NCI-H2227 (cell line): ENCODE results near the gene ZNF423.

Source experiments
- DNase-seq: peaks from one replicate; lab custom pipeline; 2025; ENCODE audit not compliant: unreplicated experiment; lab: John Stamatoyannopoulos, UW

ZNF423 gene

DNA sequence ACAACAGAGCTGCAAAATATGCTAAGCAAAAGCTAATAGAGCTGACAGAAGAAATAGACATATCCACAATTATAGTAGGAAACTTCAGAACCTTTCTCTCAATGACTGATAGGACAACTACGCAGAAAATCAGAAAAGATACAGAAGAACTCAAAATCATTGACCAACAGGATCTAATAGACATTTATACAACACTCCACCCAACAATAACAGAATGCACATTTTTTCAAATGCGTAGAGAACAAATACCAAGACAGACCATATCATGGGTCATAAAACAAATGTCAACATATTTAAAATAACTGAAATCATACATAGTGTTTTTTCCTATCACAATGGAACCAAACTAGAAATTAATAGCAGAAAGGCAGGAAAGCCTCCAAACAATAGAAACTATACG lies 244.9 kb downstream of the ZNF423 start:
- DNase-seq, result no peak

DNA sequence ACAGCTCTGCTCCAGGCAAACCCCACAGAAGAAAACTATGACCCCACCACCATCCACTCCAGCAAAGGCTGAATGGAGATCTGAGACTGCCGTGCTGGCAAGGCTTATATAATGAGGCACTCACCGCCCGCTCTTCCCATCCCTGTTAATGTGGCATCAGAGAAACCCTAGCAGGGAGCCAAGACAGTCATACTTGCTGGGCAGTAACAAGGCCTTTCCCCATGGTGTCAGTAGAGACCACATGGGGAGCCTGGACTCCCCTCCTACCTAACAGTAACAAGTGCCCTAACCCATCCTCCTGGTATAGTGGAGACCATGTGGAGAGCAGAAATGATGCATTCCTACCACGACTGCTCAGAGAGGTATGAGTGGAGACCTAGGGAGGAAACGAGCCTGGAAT lies 247.1 kb downstream of the ZNF423 start:
- DNase-seq, result peak; percentile 68

DNA sequence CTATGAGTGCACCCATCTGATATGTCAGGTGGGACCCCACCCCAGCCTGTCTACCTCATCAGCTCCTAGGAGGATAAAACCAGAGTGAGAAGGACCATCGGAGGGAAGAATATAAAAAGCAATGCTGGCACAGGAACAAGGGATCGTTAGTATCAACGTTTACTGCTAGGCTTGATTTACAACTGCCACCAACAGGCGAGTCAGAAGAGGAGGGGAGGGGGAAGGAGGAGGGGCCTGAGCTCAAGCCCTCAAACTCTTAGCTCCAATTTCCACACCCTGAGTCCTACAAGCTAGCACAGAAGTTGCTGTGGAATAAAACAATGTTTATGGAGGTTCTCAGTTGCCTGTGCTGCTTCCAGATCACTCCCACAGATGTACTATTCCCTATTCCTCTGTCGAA lies 247.8 kb downstream of the ZNF423 start:
- DNase-seq, result no peak

- no peak for DNase-seq
Observed at GRCh38 chr16:49605536-49606254, 250.2 kb downstream of the ZNF423 start.

GRCh38 chr16:49604602-49605001 lies 251.3 kb downstream of the ZNF423 start:
- DNase-seq, result no peak

GRCh38 chr16:49603956-49604355 lies 252.0 kb downstream of the ZNF423 start:
- no peak for DNase-seq

DNA sequence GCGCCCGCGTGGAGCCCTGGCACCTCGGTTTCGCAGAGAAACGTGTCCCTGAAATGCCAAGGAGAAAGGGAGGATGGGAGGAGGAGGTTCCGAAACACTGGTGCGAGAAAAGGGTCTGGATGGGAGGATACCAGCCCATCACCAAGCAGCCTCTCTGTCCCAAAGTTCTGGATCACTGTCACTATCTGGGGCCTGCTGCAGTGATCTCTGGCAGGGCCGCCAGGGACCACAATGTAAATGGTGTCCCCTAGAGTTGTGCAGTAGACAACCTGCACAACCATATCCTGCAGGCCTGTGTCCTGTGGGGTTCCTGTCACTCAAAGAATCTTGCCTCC lies 253.0 kb downstream of the ZNF423 start:
- no peak for DNase-seq

DNA sequence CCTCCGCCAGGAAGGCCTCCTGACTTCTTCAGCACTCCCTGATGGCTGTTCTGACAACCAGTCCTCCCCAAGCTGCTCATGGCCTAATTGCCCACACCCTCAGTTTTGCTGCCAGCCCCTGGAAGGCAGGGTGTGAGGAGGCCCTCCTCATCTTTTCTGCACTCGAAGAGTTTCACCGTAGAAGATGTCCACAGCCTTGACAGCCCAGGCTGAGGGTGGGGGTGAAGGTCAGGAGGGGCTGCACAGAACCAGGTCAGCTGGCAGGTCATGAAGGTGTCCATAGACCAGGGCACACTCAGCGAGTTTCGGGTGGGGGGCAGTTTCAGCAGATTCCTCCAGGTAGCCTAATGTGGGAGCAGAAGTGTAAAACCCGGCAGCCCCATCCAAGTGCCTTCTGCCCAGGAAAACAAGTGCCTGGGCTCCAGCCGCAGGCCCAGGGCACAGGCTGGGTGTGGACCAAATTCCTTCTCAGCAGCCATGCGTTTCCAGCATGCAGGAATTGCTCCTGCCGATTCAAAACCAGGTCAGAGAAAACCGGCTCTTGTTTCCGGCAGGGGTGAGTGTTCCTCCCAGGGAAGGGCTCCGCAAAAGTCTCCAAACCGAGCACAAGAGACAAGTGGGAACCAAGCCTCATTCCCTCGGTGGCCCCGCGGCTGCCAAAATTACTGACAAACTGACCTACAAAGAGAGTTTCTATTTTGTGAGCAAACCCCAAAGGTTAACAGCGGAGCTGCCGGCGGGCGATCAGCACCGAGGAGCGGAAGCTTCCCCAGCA lies 253.5 kb downstream of the ZNF423 start:
- DNase-seq, result no peak

DNA sequence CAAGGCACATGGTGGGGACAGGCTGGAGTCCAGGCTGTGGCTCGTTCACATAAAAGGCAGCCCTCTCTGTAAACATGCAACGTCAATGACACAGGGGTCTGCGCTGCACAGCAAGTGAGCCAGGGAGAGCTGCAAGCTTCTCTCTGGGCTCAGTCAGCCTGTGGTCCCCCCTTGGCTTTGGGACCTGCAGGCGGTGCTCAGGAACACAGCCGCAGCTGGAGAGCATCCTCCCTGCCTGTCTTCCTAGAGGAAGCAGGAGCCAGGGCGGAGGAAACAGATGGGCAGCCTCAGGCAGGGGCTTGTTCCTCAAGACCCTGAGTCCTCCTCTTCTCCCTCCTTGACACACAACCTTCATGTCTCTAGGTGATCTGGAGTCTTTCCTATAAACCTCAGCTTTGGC lies 254.3 kb downstream of the ZNF423 start:
- no peak for DNase-seq

DNA sequence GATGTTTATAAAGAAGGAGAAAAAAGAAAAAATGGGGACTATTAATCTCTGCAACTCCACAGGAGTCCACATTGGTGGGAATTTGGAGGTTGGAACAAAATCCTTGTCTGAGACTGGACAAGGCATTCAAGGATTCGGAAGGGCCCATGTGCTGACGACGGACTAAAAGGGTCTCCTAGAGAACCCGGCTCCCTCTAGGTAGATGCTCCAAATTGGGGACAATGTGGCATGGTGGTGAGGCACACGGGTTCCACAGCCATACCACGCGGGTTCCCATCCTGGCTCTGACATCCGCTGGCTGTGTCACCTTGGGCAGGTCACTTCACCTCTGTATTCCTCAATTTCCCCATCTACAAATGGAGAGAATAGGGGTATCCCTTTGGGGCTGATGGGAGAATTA lies 254.9 kb downstream of the ZNF423 start:
- DNase-seq, result no peak

GRCh38 chr16:49600536-49600935 lies 255.4 kb downstream of the ZNF423 start:
- DNase-seq, result no peak

GRCh38 chr16:49599704-49600103 lies 256.2 kb downstream of the ZNF423 start:
- DNase-seq, result no peak

DNA sequence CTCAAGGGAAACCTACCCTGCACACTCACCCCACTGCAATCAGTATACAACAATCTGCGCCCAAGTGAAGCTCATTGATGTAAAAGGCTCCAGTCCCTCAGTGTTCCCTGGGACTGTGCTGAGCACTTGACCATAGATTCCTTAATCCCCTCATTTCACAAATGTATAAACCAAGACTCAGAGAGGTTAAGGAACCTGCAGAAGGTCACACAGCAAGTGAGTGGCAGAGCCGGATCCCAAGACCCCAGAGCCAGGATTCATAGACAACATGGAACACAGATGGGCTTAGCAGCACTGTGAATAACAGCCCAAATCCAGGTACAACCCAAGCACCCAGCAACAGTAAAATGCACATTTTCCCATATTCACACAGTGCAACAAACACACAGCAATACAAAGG lies 256.6 kb downstream of the ZNF423 start:
- no peak for DNase-seq

DNA sequence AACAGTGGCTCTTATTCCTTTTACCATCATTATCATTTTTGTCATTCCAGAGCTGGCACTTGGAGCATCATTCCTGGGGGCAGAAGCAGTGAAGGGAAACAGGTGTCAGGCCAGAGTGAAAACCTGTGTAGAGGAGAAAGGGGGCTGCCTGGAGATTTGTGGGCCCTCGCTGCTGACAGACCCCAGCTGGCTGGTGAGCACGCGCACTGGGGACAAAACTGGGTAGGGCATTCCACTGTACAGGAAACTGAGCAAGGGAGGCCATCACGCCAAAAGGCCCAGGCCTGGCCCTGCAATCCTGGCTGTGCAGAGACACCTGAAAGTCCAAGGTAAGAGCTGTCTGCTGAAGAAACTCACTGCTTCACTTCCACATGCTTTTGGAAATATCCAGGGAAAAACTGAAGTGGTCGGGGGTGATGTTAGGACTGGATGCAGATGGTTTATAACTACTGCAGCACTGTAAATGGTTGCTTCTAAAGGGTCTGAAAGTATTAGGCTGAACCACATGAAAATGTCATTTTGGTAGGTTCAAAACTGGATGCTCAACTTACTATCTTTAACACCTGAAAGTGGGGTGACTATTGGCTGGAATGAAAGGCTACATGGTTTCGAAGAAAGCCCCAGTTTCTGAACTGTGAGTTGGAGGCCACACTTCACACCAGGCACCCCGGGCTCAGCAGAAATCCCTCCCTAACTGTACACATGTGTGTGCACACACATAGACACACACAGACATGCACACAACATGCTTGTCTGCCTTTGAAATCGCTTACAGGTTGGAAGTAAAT lies 257.3 kb downstream of the ZNF423 start:
- no peak for DNase-seq

DNA sequence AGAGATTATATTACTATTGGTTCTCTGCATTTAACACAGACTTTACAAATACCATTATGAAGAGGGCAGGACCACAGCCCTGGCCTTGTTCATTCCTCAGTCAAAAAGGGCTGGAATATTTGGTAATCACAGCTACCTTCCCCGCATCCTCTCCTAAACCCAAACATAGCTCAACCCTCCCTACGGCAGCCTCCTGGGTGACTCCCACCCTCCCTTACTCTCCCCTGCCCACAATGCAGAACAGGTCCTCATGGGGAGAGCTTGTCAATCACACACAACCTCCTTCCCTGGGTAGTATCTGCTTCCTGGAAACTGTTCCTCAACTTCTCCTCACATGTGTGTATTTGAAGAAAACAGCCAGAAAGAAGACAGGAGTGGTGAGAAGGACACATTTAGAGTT lies 258.1 kb downstream of the ZNF423 start:
- no peak for DNase-seq

DNA sequence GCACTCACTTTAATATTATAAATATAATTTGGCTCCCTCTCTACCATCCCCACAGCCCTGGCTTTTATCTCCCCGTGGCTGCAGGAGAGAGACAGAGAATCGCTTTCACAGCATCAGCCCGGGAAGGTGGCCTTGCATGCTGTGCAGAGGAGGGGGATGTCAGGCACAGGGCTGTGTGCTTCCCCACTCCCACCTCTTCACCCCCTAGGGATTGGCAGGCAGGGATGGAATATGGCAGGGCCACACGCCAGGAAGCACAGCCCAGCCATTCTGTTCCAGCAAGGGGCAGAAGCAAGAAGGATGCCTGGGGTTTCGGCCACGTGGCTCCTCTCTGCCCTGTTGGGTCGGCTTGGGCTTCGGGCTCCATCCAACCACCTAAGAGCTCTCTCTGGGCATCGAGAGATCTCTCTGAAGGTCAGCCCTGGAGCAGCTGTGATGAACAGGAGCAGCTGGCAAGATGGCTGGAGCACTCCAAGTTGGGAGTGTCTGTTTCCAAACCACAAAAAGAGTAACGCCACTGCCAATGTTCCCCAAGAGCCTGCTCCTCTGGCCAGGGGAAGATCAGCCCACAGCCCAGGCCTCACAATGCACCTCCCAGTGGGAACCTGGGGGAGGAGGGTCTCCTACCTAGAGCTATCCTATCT lies 259.1 kb downstream of the ZNF423 start:
- DNase-seq, result peak; percentile 18

GRCh38 chr16:49596068-49596467 lies 259.8 kb downstream of the ZNF423 start:
- peak; percentile 31 for DNase-seq

DNA sequence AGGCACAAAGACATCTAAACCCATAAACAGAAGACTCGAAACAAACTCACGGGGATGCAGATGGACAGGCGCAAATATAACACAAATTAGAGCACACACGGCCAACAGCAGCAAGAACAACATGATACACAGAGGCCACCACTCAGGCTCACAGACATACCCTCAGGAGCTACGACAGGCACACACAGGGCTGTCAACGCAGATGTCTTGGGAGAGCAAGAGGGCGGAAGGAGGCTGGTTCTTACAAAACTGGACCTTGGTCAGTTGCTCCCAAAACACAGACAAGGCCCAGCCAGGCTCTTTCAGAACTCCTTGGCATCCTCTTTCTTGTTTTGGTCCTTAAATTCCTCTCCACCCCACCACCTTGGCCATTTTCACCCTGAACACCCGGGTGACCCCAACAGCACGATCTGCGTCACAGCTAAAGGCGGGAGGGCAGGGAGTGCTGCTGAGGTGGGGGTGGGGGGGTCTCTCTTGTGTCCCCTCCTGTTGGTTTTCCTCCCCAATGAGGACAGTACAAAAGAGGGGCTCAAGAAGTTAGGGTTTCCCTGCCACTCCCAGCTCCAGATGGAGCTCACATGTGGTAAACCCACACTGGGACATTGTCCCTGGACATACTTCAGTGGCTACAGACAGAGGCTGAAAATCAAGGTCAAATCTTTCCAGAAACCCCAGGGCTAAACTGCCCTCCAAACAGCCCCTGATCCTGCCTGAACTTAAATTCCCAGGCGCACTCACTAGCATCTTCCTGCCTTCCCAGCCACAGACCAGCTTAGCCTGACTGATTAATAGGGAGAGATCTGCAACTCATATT lies 261.0 kb downstream of the ZNF423 start:
- no peak for DNase-seq

DNA sequence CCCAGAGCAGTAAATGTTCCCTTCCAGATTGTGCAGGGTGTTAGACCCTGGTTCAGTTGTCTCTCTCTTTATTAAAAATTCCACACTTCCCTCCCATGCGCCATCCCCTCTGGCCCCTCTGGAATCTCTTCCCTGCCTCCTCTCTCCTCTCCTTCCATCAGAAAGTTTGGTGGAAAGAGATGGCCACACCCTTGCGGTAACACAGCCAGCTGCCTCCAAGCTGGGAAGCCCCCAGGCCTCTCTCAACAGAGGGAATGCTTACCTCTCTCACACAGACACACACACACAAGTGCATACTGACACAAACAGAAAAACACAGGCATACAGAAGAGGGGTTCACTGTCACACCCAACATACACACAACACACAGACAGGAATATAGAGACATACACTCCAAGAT lies 261.8 kb downstream of the ZNF423 start:
- DNase-seq, result no peak

DNA sequence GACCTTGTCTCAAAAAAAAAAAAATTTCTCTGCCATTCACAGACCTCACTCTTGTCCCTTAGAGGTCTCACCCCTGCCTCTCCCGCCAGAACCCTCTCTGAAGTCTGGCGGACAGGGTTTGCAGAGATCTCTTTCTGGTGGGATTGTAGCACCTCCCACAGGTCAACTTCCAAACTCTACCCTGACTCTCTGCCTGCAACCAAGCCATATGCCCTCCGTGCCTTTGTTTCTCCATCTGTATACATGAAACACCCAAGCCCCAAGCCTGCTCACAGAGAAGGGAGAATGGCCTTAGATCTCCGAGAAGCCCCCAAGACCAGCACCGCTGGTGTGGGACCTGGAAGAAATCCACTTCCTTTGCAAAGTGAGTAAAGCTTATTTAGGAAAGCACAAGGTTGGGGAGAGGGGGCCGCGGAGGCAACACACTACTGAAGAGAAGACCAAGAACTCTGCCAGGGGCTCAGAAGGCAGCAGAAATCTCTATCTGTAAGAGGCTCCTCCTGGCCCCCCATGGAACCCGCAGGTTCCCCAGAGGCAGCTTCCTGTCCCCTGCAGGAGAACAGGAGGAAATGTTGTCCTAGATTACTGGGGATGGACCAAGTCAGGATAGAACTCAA lies 262.4 kb downstream of the ZNF423 start:
- DNase-seq, result no peak
